VCaP (cell line): ENCODE data around the gene MB.

ENCODE experiments used
- H3K27ac ChIP-seq: fragments of 450-650 bp; 2 replicates; pipeline ENCODE4 v1.5.1; 2017
- TF ChIP-seq, protein P1 (sequence below): fragments of 450-650 bp; conservative IDR thresholded peaks from 2 replicates; pipeline ENCODE4 v1.5.1; 2017; ENCODE audit warnings: mild to moderate bottlenecking, moderate library complexity

The MB gene

DNA sequence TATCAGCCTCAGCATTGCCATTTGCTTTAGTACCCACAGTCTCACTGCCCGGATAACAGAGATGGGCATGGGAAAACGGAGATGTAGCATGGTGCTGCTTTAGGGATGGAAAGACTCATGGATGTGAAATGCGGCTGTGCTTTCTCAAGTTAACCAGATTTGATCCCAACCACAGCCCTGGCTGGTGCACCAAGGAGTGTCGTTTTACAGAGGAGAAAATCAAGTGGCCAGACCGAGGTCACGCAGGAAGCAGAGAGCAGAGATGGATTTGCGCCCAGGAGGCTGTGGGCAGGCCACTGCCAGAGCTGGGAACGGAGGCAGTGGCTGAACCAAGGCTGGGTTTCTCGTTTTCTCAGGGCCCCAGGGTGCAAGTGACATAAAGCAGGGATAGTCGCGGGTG lies 9.0 kb downstream of the MB start:
- TF ChIP-seq, protein P1, sequence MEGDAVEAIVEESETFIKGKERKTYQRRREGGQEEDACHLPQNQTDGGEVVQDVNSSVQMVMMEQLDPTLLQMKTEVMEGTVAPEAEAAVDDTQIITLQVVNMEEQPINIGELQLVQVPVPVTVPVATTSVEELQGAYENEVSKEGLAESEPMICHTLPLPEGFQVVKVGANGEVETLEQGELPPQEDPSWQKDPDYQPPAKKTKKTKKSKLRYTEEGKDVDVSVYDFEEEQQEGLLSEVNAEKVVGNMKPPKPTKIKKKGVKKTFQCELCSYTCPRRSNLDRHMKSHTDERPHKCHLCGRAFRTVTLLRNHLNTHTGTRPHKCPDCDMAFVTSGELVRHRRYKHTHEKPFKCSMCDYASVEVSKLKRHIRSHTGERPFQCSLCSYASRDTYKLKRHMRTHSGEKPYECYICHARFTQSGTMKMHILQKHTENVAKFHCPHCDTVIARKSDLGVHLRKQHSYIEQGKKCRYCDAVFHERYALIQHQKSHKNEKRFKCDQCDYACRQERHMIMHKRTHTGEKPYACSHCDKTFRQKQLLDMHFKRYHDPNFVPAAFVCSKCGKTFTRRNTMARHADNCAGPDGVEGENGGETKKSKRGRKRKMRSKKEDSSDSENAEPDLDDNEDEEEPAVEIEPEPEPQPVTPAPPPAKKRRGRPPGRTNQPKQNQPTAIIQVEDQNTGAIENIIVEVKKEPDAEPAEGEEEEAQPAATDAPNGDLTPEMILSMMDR = no peak
- H3K27ac ChIP-seq = no peak overlapping the region

DNA sequence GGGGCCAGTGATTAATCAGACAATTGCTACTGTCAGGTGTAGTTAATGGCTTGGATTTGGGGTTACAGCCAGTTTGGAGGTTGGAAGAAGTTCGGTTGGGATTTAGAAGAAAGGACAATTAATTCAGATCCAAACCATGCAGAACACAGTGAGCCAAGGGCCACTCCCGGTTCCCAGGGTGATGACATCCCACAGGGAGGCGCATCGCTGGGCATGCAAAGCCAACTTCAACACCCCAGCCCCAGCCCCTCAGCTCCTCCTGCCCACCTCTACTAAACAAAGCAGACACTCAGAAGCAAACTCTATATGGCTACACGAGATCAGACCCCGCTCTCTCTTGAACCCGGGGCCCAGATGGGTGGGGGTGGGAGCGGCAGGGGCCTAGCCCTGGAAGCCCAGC lies 10.2 kb downstream of the MB start:
- H3K27ac ChIP-seq = no peak overlapping the region
- TF ChIP-seq, protein P1 = no peak

DNA sequence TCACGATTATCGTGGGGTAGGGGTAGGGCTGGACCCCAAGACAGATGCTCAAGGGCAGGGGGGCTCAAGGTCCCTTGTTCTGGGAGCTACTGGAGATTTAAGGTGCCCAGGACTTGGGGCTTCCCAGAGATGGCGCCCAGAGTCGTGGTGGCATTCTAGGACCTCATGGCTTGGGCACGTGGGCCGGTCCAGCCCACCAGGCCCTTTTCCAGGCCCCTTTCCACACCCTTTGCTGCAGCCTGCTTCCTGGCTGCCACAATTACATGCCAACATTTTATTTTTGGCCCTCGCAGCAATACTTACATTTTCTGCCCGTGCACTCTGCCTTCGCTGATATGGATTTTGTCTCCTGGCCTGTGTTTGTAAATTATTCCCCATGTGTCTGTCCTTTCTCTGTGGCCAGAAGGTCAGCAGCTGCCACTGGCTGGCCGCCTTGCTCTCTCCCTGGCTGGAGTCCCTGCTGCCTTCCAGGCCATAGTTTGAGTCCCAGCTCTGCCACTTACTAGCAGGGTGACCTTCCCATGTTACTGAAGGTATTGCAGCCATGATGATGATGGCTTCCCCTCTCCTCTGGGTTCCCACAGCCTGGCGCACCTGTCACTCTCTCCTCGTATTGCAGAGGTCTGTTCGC lies 11.2 kb downstream of the MB start:
- H3K27ac ChIP-seq = no peak overlapping the region
- TF ChIP-seq, protein P1 = no peak

DNA sequence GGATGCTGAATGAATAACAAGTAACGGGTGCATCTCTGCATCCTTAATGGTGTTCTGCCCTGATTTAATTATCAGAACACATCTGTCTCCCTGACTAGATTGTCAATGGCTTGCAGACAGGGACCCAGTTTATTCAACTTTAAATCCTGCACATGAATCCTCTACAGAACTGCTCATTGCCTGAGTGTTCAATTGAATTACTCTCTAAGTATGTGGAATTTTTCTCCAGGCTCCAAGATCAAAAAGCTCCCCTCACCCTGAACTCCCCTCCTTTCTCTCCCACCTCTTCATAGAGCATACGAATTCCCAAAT lies 11.8 kb downstream of the MB start:
- TF ChIP-seq, protein P1 = no peak
- no peak overlapping the region for H3K27ac ChIP-seq

DNA sequence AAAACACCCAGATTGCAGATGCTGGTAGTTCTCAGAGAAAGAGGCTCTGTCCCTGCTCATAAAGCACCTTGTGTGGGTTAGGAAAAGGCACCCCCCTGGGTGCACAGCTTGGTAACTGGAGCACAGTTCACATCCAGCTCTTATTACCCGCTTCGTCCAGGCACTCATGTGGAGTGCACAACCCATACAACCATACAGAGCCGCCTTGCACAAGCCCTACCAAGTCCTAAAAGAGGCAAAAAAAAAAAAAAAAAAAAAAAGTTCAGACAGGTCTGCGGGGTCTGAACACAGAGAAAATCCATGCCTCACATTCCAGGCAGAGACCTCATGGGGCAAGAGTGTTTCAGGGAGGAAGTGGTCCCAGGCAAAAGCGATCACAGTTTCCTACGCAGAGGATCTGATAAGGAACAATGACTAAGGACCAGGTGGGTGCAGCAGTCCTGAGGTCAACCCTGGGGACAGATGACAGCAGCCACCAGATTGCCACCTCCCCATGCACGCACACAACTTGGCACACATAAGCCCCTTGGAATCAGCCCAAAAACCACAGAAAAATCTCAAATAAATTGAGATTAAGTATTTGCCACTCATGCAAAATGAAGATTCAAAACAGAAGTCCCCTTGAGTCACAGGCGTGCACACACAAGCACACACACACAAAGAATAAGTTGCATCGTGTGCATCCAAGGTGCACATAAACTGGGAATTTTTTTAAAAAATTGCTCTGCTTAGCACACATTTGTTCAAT lies 12.3 kb downstream of the MB start:
- TF ChIP-seq, protein P1 = no peak
- H3K27ac ChIP-seq = no peak overlapping the region

DNA sequence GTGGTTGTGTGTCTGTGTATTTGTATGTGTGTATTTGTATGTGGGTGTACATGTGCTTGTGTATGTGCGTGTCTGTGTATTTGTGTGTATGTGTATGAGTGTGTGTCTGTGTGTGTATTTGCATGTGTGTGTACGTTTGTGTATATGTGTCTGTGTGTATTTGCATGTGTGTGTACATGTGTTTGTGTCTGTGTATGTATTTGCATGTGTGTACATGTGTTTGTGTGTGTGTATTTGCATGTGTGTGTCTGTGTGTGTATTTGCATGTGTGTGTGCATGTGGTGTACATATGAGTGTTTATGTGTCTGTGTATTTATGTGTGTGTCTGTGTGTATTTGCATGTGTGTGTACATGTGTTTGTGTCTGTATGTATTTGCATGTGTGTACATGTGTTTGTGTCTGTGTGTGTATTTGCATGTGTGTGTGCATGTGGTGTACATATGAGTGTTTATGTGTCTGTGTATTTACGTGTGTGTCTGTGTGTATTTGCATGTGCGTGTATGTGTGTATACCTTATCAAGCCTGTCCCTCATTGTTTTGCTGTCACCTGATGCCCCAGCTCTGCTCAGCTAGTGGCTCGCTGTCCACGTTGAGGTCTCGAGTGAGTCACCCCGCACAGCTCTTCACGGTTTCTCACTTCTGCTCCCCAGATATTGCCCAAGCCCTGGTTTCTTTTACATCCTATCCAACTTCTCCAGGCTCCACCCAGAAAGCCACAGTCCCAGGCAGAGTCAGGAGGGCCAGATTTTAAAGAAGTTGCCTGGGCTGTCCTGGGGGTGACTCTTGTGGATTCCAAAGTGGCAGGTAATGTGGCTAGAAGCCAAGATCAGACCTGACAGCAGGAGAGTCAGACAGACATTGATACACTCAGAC lies 15.2 kb downstream of the MB start:
- TF ChIP-seq, protein P1 = no peak
- no peak overlapping the region for H3K27ac ChIP-seq

DNA sequence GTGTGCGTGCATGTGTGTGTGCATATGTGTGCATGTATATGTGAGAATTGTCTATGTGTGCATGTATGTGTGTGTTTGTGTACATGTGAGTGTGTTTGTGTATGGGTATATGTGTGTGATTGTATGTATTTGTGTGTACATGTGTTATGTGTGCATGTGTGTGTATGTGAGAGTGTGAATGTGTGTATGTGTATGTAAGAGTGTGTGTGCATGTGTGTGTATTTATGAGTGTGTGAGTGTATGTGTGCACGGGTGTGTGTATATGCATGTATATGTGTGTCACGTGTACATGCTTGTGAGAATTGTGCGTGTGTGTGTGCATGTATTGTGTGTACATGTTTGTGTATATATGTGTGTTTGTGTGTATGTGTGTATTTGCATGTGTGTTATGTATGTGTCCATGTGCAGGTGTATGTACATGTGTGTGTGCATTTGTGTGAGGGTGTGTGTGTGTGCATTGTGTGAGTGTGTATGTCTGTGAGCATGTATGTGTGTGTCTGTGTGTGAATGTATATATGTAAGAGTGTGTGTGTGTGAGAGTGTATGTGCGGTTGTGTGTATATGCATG lies 16.0 kb downstream of the MB start:
- H3K27ac ChIP-seq = no peak overlapping the region
- TF ChIP-seq, protein P1 = no peak
